NB4 (cell line): ENCODE results near the gene ACVR2B.

Source experiments
- DNase-seq: peaks from one replicate; pipeline ENCODE4 v3.0.0; 2010; ENCODE audit warnings: low read depth
- H3K4me3 ChIP-seq: one replicate; pipeline ENCODE4 v1.5.1; 2011; ENCODE audit warnings: mild to moderate bottlenecking, low read depth, low read length, moderate library complexity
- CTCF ChIP-seq: IDR thresholded peaks from one replicate; pipeline ENCODE4 v1.5.1; 2012; ENCODE audit warnings: low read depth, low read length
- MAX ChIP-seq: IDR thresholded peaks from 2 replicates; pipeline ENCODE4 v1.6.1; 2011; ENCODE audit warnings: low read depth, low read length
- MYC ChIP-seq: IDR thresholded peaks from 2 replicates; pipeline ENCODE4 v1.6.1; 2011; ENCODE audit warnings: low read depth, low read length
- POLR2A ChIP-seq: IDR thresholded peaks from 2 replicates; pipeline ENCODE4 v1.6.1; 2011; ENCODE audit warnings: mild to moderate bottlenecking; ENCODE audit not compliant: insufficient read length; ENCODE audit errors: extremely low read depth

The ACVR2B gene

GRCh38 chr3:38488949-38489348 lies 35.3 kb downstream of the ACVR2B start:
- DNase-seq: no peak
- H3K4me3 ChIP-seq: no peak overlapping the region
- no peak for TF ChIP-seq MAX
- TF ChIP-seq MYC: no peak
- no peak for TF ChIP-seq CTCF
- TF ChIP-seq POLR2A: no peak

- TF ChIP-seq MYC (no peak), MAX (no peak), POLR2A (no peak), CTCF (no peak)
- no peak for DNase-seq
- H3K4me3 ChIP-seq: no peak overlapping the region
These were observed 36.1 kb downstream of the ACVR2B start for GRCh38 chr3:38489766-38490165.

GRCh38 chr3:38490281-38491030 lies 36.8 kb downstream of the ACVR2B start:
- no peak for DNase-seq
- no peak for TF ChIP-seq CTCF
- TF ChIP-seq MAX: no peak
- no peak for TF ChIP-seq MYC
- no peak for TF ChIP-seq POLR2A

GRCh38 chr3:38491215-38491614 lies 37.5 kb downstream of the ACVR2B start:
- no peak overlapping the region for H3K4me3 ChIP-seq
- TF ChIP-seq MYC: no peak
- no peak for TF ChIP-seq CTCF
- TF ChIP-seq POLR2A: no peak
- TF ChIP-seq MAX: no peak
- no peak for DNase-seq

More at GRCh38 chr3:38490281-38491030, 36.8 kb downstream of the ACVR2B start:
- H3K4me3 ChIP-seq: no peak overlapping the region

- no peak for TF ChIP-seq MAX
- TF ChIP-seq POLR2A: no peak
- TF ChIP-seq CTCF: no peak
- no peak for TF ChIP-seq MYC
- H3K4me3 ChIP-seq: no peak overlapping the region
- DNase-seq: no peak
These were observed 39.3 kb downstream of the ACVR2B start for GRCh38 chr3:38493031-38493430.
